ENCODE results near the gene TMEM163.

TMEM163 gene

DNA sequence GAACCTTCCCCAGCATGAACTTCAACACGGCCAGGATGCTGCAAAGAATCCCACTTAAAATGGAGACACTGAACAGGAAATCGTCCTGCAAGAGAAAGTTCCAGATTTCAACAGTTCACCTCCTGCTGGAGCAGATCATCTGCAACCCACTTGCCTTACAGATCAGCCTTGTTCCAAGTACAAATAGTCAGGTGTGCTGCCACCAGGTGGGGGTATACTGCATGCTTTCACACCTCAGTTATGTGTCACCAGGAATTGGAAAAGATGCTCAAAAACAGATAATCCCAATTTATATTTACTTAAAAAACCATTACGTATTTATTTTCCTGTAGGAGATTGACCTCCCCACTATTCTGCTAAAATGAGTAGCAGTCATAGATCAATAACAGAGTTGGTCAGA, 252.7 kb downstream of the TMEM163 start:
- DNase-seq (ENCODE audit: extremely low read depth, low read depth), result no peak
- TF ChIP-seq, protein P1, sequence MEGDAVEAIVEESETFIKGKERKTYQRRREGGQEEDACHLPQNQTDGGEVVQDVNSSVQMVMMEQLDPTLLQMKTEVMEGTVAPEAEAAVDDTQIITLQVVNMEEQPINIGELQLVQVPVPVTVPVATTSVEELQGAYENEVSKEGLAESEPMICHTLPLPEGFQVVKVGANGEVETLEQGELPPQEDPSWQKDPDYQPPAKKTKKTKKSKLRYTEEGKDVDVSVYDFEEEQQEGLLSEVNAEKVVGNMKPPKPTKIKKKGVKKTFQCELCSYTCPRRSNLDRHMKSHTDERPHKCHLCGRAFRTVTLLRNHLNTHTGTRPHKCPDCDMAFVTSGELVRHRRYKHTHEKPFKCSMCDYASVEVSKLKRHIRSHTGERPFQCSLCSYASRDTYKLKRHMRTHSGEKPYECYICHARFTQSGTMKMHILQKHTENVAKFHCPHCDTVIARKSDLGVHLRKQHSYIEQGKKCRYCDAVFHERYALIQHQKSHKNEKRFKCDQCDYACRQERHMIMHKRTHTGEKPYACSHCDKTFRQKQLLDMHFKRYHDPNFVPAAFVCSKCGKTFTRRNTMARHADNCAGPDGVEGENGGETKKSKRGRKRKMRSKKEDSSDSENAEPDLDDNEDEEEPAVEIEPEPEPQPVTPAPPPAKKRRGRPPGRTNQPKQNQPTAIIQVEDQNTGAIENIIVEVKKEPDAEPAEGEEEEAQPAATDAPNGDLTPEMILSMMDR (IDR thresholded peaks at IDR 0.05; ENCODE audit: low read depth, low read length), result no peak

GRCh38 chr2:134465228-134466105, 253.3 kb downstream of the TMEM163 start:
- TF ChIP-seq, protein P1 (IDR thresholded peaks at IDR 0.05; ENCODE audit: low read depth, low read length), result no peak

DNA sequence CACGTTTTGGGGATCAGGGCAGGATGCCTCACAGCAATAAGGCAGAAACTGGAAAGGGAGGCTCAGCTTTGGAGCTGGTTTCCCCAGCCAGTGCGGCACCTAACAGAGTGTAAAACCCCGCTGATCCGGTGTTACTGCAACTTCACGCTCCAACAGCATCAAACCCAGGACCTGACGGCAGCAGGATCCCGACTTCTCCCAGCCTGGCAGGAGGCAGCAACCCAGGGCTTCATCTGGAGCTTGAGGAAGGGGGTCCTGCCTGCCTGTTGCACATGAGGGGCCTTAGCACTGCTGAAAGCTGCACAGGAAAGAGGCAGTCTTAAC, 255.1 kb downstream of the TMEM163 start:
- TF ChIP-seq, protein P1 (IDR thresholded peaks at IDR 0.05; ENCODE audit: low read depth, low read length), result no peak
- no peak for DNase-seq (ENCODE audit: extremely low read depth, low read depth)

More at GRCh38 chr2:134465228-134466105, 253.3 kb downstream of the TMEM163 start:
- DNase-seq (ENCODE audit: extremely low read depth, low read depth), result no peak

GRCh38 chr2:134462791-134463698, 255.8 kb downstream of the TMEM163 start:
- TF ChIP-seq, protein P1 (IDR thresholded peaks at IDR 0.05; ENCODE audit: low read depth, low read length), result no peak
- no peak for DNase-seq (ENCODE audit: extremely low read depth, low read depth)

DNA sequence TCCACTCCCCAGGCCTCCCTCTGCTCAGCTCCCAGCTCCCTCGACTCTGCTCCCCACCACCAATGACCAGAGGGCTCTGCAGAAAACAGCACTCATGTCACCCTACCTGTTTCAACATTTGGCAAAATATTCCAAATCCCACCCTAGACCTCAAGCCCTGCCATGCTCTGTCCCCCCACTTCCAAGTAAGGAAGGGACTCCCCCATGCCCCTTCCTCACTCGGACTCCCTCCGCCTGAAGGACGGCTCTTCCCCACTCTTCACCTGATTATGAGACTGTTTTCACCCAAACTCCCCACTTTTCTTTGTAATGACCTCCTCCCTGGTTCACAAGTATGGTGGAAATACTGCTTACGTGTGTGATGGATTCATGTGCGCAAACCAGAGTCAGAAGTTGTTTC, 256.5 kb downstream of the TMEM163 start:
- TF ChIP-seq, protein P1 (IDR thresholded peaks at IDR 0.05; ENCODE audit: low read depth, low read length), result no peak

GRCh38 chr2:134461511-134461910, 257.3 kb downstream of the TMEM163 start:
- TF ChIP-seq, protein P1 (IDR thresholded peaks at IDR 0.05; ENCODE audit: low read depth, low read length), result no peak
- no peak for DNase-seq (ENCODE audit: extremely low read depth, low read depth)

More for the DNA sequence above, 256.5 kb downstream of the TMEM163 start:
- DNase-seq (ENCODE audit: extremely low read depth, low read depth), result no peak

DNA sequence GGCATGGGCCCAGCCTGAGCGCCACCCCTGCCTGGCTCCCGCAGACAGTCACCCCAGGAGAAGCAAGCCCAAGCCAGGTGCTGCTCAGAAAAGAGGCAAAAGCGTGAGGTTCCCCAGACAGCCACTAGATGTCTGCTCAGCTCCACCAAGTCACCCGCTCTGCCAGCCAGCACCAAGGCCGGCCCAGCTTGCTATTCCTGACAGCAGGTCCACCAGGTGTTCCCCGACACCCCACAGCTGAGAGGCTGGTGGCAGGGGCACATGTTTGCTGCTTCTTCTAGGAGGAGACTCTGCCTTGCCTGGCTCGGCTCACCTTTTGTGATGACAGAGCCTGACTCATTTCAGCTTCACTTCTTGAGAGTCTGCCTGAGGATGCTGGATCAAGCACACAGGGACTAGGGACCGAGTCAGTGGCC, 258.2 kb downstream of the TMEM163 start:
- TF ChIP-seq, protein P1 (IDR thresholded peaks at IDR 0.05; ENCODE audit: low read depth, low read length), result peak; percentile 45
- no peak for DNase-seq (ENCODE audit: extremely low read depth, low read depth)

Measured in AG09319 (cell line).